Endothelial cell of umbilical vein (primary cell): ENCODE data around the gene AK8. TPM values are rescaled to one million over a fixed set of nuclear protein-coding genes. Genes with fewer than 3 reads are reported as not detected.
A peak's percentile ranks its signal among the peaks of the same experiment; 100 is the strongest.

Experiments used
- BruUV-seq: library from RNA; stranded (reverse); fragments of 400-500 nt; replicated peaks from 2 replicates; lab custom pipeline; 2021; lab: Mats Ljungman, UMichigan
- CTCF ChIA-PET: fragments of 300-600, 350-600 bp; sonication (Branson Sonifier 250); formaldehyde crosslinking; loops from one replicate; lab custom pipeline; 2021; ENCODE audit warnings: antibody characterized with exemption, inconsistent platforms; lab: Charles Lee
- POLR2A ChIA-PET: fragments of 300-600, 350-600 bp; sonication (Branson Sonifier 250); formaldehyde crosslinking; loops from one replicate; lab custom pipeline; 2021; ENCODE audit warnings: antibody characterized with exemption, inconsistent platforms; lab: Charles Lee
- DNase-seq: peaks from one replicate; pipeline ENCODE4 v3.0.0-alpha.2; 2011; ENCODE audit warnings: low read depth, low spot score
- FAIRE-seq: peaks from 2 replicates; lab custom pipeline; 2011; peaks lifted over from hg19 to GRCh38; lab: Jason Lieb, UNC
- H2AFZ ChIP-seq: 2 replicates; pipeline ENCODE4 v1.6.0; 2012; ENCODE audit warnings: low read depth, low read length, control low read depth, inconsistent platforms
- H3K27ac ChIP-seq: 2 replicates; pipeline ENCODE4 v1.5.1; 2011; ENCODE audit warnings: low read depth, mild to moderate bottlenecking, control low read depth, low read length, moderate library complexity; ENCODE audit not compliant: insufficient read depth
- H3K27me3 ChIP-seq, 2 experiments: 2 replicates each; pipeline versions ENCODE4 v1.6.0 to v1.6.1; 2011; ENCODE audit warnings: low read length in 2 of 2, mixed read lengths in 1 of 2; ENCODE audit not compliant: control insufficient read depth in 2 of 2, insufficient read depth in 2 of 2
- H3K36me3 ChIP-seq, 2 experiments: 2 replicates in 1 of 2; 3 replicates in 1 of 2; pipeline ENCODE4 v1.5.1; 2011; ENCODE audit warnings: low read length in 2 of 2, mild to moderate bottlenecking in 1 of 2, moderate library complexity in 1 of 2; ENCODE audit not compliant: control insufficient read depth in 2 of 2, insufficient read depth in 2 of 2; ENCODE audit errors: extremely low read depth in 1 of 2
- H3K4me1 ChIP-seq: 3 replicates; pipeline ENCODE4 v1.5.1; 2011; ENCODE audit warnings: mild to moderate bottlenecking, low read length; ENCODE audit not compliant: control insufficient read depth, insufficient read depth; ENCODE audit errors: extremely low read depth
- H3K4me2 ChIP-seq: 2 replicates; pipeline ENCODE4 v1.6.1; 2011; ENCODE audit warnings: low read length, control low read depth, mixed read lengths; ENCODE audit not compliant: insufficient read depth
- H3K4me3 ChIP-seq, 3 experiments: fragments of 200-600 bp in 1 of 3; sonication (generic), shearing (Covaris generic) in 1 of 3; replicated peaks in 1 of 3; 2 replicates each; pipeline ENCODE4 v1.5.1; 2011 to 2016; ENCODE audit warnings: control low read depth in 3 of 3, low read length in 3 of 3, mild to moderate bottlenecking in 2 of 3, inconsistent platforms in 1 of 3, low read depth in 1 of 3, moderate library complexity in 1 of 3; ENCODE audit not compliant: insufficient read depth in 1 of 3
- H3K79me2 ChIP-seq: 2 replicates; pipeline ENCODE4 v1.6.0; 2012; ENCODE audit warnings: low read length, inconsistent platforms; ENCODE audit not compliant: control insufficient read depth, insufficient read depth
- H3K9ac ChIP-seq: replicated peaks from 2 replicates; pipeline ENCODE3; 2011; ENCODE audit warnings: low read length, control low read depth; ENCODE audit not compliant: insufficient read depth; ENCODE audit errors: extremely low read depth
- H3K9me1 ChIP-seq: replicated peaks from 3 replicates; pipeline ENCODE4 v1.6.0; 2011; ENCODE audit warnings: mild to moderate bottlenecking, low read length; ENCODE audit not compliant: control insufficient read depth, insufficient read depth; ENCODE audit errors: extremely low read depth
- H3K9me3 ChIP-seq: replicated peaks from 2 replicates; pipeline ENCODE4 v1.5.1; 2012; ENCODE audit warnings: low read length, inconsistent platforms; ENCODE audit not compliant: control insufficient read depth, insufficient read depth
- H4K20me1 ChIP-seq: replicated peaks from 2 replicates; pipeline ENCODE3; 2011; ENCODE audit warnings: mild to moderate bottlenecking, low read length; ENCODE audit not compliant: control insufficient read depth, insufficient read depth; ENCODE audit errors: extremely low read depth
- EZH2 ChIP-seq: IDR thresholded peaks from 2 replicates; pipeline ENCODE4 v1.6.1; 2012; ENCODE audit warnings: borderline replicate concordance, low read depth, mild to moderate bottlenecking, moderate library complexity, low read length, inconsistent platforms; ENCODE audit not compliant: severe bottlenecking
- FOS ChIP-seq: IDR thresholded peaks from 2 replicates; pipeline ENCODE4 v1.6.1; 2011; ENCODE audit warnings: mild to moderate bottlenecking, low read length, moderate library complexity, borderline replicate concordance; ENCODE audit not compliant: insufficient read depth
- GATA2 ChIP-seq: IDR thresholded peaks from 2 replicates; pipeline ENCODE4 v1.7.0; 2011; ENCODE audit warnings: low read depth, mild to moderate bottlenecking, moderate library complexity, mixed read lengths, low read length; ENCODE audit not compliant: insufficient read length, insufficient read depth
- JUN ChIP-seq: IDR thresholded peaks from 2 replicates; pipeline ENCODE4 v1.6.1; 2011; ENCODE audit warnings: borderline replicate concordance, low read depth; ENCODE audit not compliant: insufficient read length, insufficient read depth
- MYC ChIP-seq: IDR thresholded peaks from one replicate; pipeline ENCODE4 v1.6.1; 2011; ENCODE audit warnings: mild to moderate bottlenecking, low read depth, low read length
- POLR2A ChIP-seq: IDR thresholded peaks from 2 replicates; pipeline ENCODE4 v1.6.1; 2012; ENCODE audit warnings: low read depth, mild to moderate bottlenecking, control low read depth, low read length
- POLR2AphosphoS5 ChIP-seq: IDR thresholded peaks from 2 replicates; pipeline ENCODE4 v1.6.1; 2012; ENCODE audit warnings: low read depth, mild to moderate bottlenecking, control low read depth, low read length, moderate library complexity; ENCODE audit not compliant: insufficient read depth
- dilution Hi-C: fragments of 300-500 bp; cut with MboI; formaldehyde crosslinking; loops from one replicate; pipeline ENCODE4 v1.15.0; 2019; ENCODE audit warnings: low sequenced_read_pairs; ENCODE audit not compliant: extremely low pct_ligation_motif_present
- intact Hi-C: fragments of 100-400 bp; cut with micrococcal nuclease; formaldehyde crosslinking; loops from one replicate; pipeline ENCODE4 v1.10.0; 2022
- polyA plus RNA-seq, 4 experiments: library from polyadenylated mRNA; depleted of rRNA in 3 of 4; stranded (reverse) in 3 of 4; unstranded in 1 of 4; fragments of >200 nt; gene quantifications; 2 replicates each; pipeline versions ENCODE4 v1.2.1 to v1.2.3, GENCODE V29; 2011 to 2012; ENCODE audit warnings: missing spikeins in 1 of 4
- total RNA-seq: library from RNA; stranded (reverse); gene quantifications from 2 replicates; pipeline ENCODE4 v1.2.3, GENCODE V29; 2021
- TF ChIP-seq, protein P1 (sequence below): IDR thresholded peaks from 2 replicates; pipeline ENCODE4 v1.6.1; 2011; ENCODE audit not compliant: insufficient read depth, insufficient read length
- TF ChIP-seq, protein P2 (sequence below), 2 donors: IDR thresholded peaks; 1 replicate in 1 of 2; 2 replicates in 1 of 2; pipeline ENCODE4 v1.5.1; 2011; ENCODE audit warnings: low read length in 2 of 2, mild to moderate bottlenecking in 2 of 2, moderate library complexity in 2 of 2, control low read depth in 1 of 2, inconsistent platforms in 1 of 2, low read depth in 1 of 2; ENCODE audit not compliant: insufficient read depth in 1 of 2; ENCODE audit errors: extremely low read depth in 1 of 2

AK8 gene
- total and polyA plus RNA-seq, 2 donors (not counting 3 experiments of a cell fraction or from before 2014, with no cell fraction given) = 0.06 TPM; not detected in 1

DNA sequence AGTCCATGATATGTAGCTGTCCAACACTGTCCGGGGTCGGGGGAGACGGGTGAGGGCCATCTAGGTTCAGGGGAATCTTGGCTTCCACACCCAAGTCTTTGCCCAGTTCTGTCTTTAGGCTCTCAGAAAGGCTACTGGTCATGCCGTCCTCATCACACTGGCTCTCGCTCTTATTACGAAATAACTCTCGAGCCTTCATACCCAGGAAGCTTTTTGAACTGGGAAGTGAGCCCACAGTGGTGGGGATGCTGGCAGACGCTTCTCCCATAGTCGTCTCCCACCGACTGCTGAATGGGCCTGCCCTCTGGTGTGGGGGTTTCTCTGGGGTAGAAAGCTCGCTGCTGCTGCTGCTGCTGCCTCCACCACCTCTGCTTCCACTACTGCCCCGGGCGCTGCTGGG is 18.2 kb upstream of the AK8 start:
- FAIRE-seq (no peak), DNase-seq (no peak)
- Histone ChIP-seq H3K27me3 (no peaks in the 10 kb centered on the region), H3K9me1 (no peaks in the 10 kb centered on the region), H3K36me3 (peaks cover 11 to 40% of the 10 kb centered on the region in 2 experiments), H3K9ac (no peak overlapping the region), H3K4me2 (no peak overlapping the region), H3K9me3 (no peaks in the 10 kb centered on the region), H3K4me1 (no peaks in the 10 kb centered on the region), H3K79me2 (no peaks in the 10 kb centered on the region), H4K20me1 (no peaks in the 10 kb centered on the region), H2AFZ (no peak overlapping the region), H3K27ac (no peak overlapping the region), H3K4me3 (no peak overlapping the region)
- dilution Hi-C loops (no loop called here), intact Hi-C loops (no loop called here)
- TSS peak; percentile 6 for BruUV-seq
- CTCF ChIA-PET = no interaction called here
- POLR2A ChIA-PET = no interaction called here
- TF ChIP-seq POLR2AphosphoS5 = no peak
- no peak for TF ChIP-seq EZH2
- no peak for TF ChIP-seq FOS
- no peak for TF ChIP-seq GATA2
- TF ChIP-seq POLR2A = no peak
- TF ChIP-seq JUN = no peak
- TF ChIP-seq, protein P1, sequence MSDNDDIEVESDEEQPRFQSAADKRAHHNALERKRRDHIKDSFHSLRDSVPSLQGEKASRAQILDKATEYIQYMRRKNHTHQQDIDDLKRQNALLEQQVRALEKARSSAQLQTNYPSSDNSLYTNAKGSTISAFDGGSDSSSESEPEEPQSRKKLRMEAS = no peak
- TF ChIP-seq, protein P2, sequence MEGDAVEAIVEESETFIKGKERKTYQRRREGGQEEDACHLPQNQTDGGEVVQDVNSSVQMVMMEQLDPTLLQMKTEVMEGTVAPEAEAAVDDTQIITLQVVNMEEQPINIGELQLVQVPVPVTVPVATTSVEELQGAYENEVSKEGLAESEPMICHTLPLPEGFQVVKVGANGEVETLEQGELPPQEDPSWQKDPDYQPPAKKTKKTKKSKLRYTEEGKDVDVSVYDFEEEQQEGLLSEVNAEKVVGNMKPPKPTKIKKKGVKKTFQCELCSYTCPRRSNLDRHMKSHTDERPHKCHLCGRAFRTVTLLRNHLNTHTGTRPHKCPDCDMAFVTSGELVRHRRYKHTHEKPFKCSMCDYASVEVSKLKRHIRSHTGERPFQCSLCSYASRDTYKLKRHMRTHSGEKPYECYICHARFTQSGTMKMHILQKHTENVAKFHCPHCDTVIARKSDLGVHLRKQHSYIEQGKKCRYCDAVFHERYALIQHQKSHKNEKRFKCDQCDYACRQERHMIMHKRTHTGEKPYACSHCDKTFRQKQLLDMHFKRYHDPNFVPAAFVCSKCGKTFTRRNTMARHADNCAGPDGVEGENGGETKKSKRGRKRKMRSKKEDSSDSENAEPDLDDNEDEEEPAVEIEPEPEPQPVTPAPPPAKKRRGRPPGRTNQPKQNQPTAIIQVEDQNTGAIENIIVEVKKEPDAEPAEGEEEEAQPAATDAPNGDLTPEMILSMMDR (IDR thresholded peaks at IDR 0.05; ENCODE audit: extremely low read depth in 1 of 2, insufficient read depth in 1 of 2, low read depth in 1 of 2, low read length in 2 of 2) = no peak
- no peak for TF ChIP-seq MYC
